Raji (cell line): Measurements from ENCODE around the gene TLR10.

Experiments used
- POLR2A ChIP-seq: IDR thresholded peaks from 2 replicates; pipeline ENCODE4 v1.6.1; 2011; ENCODE audit warnings: low read depth, low read length, control low read depth; ENCODE audit not compliant: insufficient read depth

Gene TLR10

GRCh38 chr4:38805530-38806145 lies 22.8 kb upstream of the TLR10 start:
- TF ChIP-seq POLR2A, result peak; percentile 64

- TF ChIP-seq POLR2A, result peak; percentile 30; the same call in 1 of the 2 replicates
Observed at GRCh38 chr4:38804654-38805295, 22.0 kb upstream of the TLR10 start, which contains the start of gene TLR1. Gene TLR1, minus strand, starts transcription at chr4:38804791. Its CDS starts 5,960 bp downstream, at chr4:38798831.

GRCh38 chr4:38803833-38804653 lies 21.3 kb upstream of the TLR10 start:
- no peak for TF ChIP-seq POLR2A

GRCh38 chr4:38802561-38803355 lies 20.0 kb upstream of the TLR10 start:
- no peak for TF ChIP-seq POLR2A

- TF ChIP-seq POLR2A, result no peak
Observed at GRCh38 chr4:38800961-38801450, 18.2 kb upstream of the TLR10 start.

- TF ChIP-seq POLR2A, result no peak
Observed at GRCh38 chr4:38800366-38800765, 17.6 kb upstream of the TLR10 start.

GRCh38 chr4:38795087-38795486 lies 12.3 kb upstream of the TLR10 start:
- no peak for TF ChIP-seq POLR2A

- no peak for TF ChIP-seq POLR2A
Observed at GRCh38 chr4:38794051-38794450, 11.3 kb upstream of the TLR10 start.

- no peak for TF ChIP-seq POLR2A
Observed at GRCh38 chr4:38791010-38791409, 8.2 kb upstream of the TLR10 start.

- no peak for TF ChIP-seq POLR2A
Observed at GRCh38 chr4:38788317-38788716, 5.5 kb upstream of the TLR10 start.

- no peak for TF ChIP-seq POLR2A
Observed at GRCh38 chr4:38787693-38788092, 4.9 kb upstream of the TLR10 start.

GRCh38 chr4:38785901-38786402 lies 3.2 kb upstream of the TLR10 start:
- no peak for TF ChIP-seq POLR2A

- TF ChIP-seq POLR2A, result no peak
Observed at GRCh38 chr4:38785041-38785790, 2.4 kb upstream of the TLR10 start.

- TF ChIP-seq POLR2A, result no peak
Observed at GRCh38 chr4:38784141-38784540, 1.4 kb upstream of the TLR10 start.
